Neural cell (in vitro differentiated cells): ENCODE data around the gene BRF1. TPM values are rescaled to one million over a fixed set of nuclear protein-coding genes. Genes with fewer than 3 reads are reported as not detected.

Experiments used
- H2AFZ ChIP-seq: fragments of 200-600, 300-800 bp; sonication (generic), shearing (Covaris generic); 2 replicates; pipeline ENCODE4 v1.6.0; 2014; ENCODE audit warnings: low read depth, mild to moderate bottlenecking, antibody characterized with exemption, low read length, moderate library complexity
- H3F3A ChIP-seq: fragments of 200-600 bp; shearing (Covaris generic); 2 replicates; pipeline ENCODE4 v1.6.1; 2016; ENCODE audit warnings: mild to moderate bottlenecking, moderate library complexity, mixed read lengths, antibody characterized with exemption, low read length; ENCODE audit not compliant: insufficient read depth, poor library complexity, severe bottlenecking
- H3K27ac ChIP-seq: fragments of 200-600, 300-800 bp; sonication (generic), shearing (Covaris generic); 2 replicates; pipeline ENCODE4 v1.5.1; 2014; ENCODE audit warnings: mild to moderate bottlenecking, low read length, moderate library complexity
- H3K27me3 ChIP-seq: fragments of 300-800, 200-600 bp; sonication (generic), shearing (Covaris generic); 2 replicates; pipeline ENCODE4 v1.6.0; 2014; ENCODE audit warnings: mild to moderate bottlenecking, low read depth, low read length, moderate library complexity; ENCODE audit not compliant: insufficient read depth
- H3K36me3 ChIP-seq: fragments of 300-800, 200-600 bp; sonication (generic), shearing (Covaris generic); 2 replicates; pipeline ENCODE4 v1.5.1; 2014; ENCODE audit warnings: mild to moderate bottlenecking, antibody characterized with exemption, low read length, moderate library complexity; ENCODE audit not compliant: insufficient read depth
- H3K4me2 ChIP-seq: fragments of 300-800, 200-600 bp; sonication (generic), shearing (Covaris generic); 2 replicates; pipeline ENCODE4 v1.6.0; 2014; ENCODE audit warnings: mild to moderate bottlenecking, low read length
- H3K4me3 ChIP-seq: fragments of 300-800, 200-600 bp; sonication (generic), shearing (Covaris generic); 2 replicates; pipeline ENCODE4 v1.5.1; 2014; ENCODE audit warnings: mild to moderate bottlenecking, low read length, moderate library complexity
- H3K79me2 ChIP-seq: fragments of 200-600 bp; shearing (Covaris generic); replicated peaks from 2 replicates; pipeline ENCODE4 v1.6.0; 2014; ENCODE audit warnings: mild to moderate bottlenecking, low read length, moderate library complexity; ENCODE audit not compliant: insufficient read depth
- H3K9ac ChIP-seq: fragments of 300-800, 200-600 bp; sonication (generic), shearing (Covaris generic); 2 replicates; pipeline ENCODE4 v1.6.1; 2016; ENCODE audit warnings: mild to moderate bottlenecking, low read length, mixed read lengths
- H3K9me2 ChIP-seq: fragments of 200-600 bp; shearing (Covaris generic); 2 replicates; pipeline ENCODE4 v1.6.1; 2016; ENCODE audit warnings: mild to moderate bottlenecking, low read length, mixed read lengths; ENCODE audit not compliant: insufficient read depth
- H3K9me3 ChIP-seq: fragments of 200-600, 300-800 bp; sonication (generic), shearing (Covaris generic); 2 replicates; pipeline ENCODE4 v1.6.1; 2016; ENCODE audit warnings: mild to moderate bottlenecking, mixed run types, low read length, moderate library complexity, mixed read lengths
- H4K20me1 ChIP-seq: fragments of 200-600 bp; shearing (Covaris generic); 2 replicates; pipeline ENCODE4 v1.6.1; 2016; ENCODE audit warnings: mild to moderate bottlenecking, mixed run types; ENCODE audit not compliant: insufficient read depth
- EP300 ChIP-seq: fragments of 450-650 bp; conservative IDR thresholded peaks from 2 replicates; pipeline ENCODE4 v1.6.1; 2014; ENCODE audit warnings: antibody characterized with exemption, mild to moderate bottlenecking, moderate library complexity; ENCODE audit not compliant: poor library complexity, severe bottlenecking
- EZH2 ChIP-seq: fragments of 200-600, 300-800 bp; shearing (Covaris generic), sonication (generic); IDR thresholded peaks from 2 replicates; pipeline ENCODE4 v1.6.1; 2014; ENCODE audit warnings: antibody characterized with exemption, low read length, borderline replicate concordance, mild to moderate bottlenecking; ENCODE audit not compliant: insufficient read depth, poor library complexity, severe bottlenecking
- MXI1 ChIP-seq: fragments of 450-650 bp; conservative IDR thresholded peaks from 2 replicates; pipeline ENCODE4 v1.6.1; 2014; ENCODE audit warnings: antibody characterized with exemption, mild to moderate bottlenecking; ENCODE audit not compliant: poor library complexity, severe bottlenecking
- POLR2AphosphoS5 ChIP-seq: IDR thresholded peaks from 2 replicates; pipeline ENCODE4 v1.6.1; 2012
- RAD21 ChIP-seq: fragments of 450-650 bp; conservative IDR thresholded peaks from 2 replicates; pipeline ENCODE4 v1.6.1; 2014; ENCODE audit warnings: antibody characterized with exemption, mild to moderate bottlenecking, moderate library complexity
- SMC3 ChIP-seq: fragments of 450-650 bp; conservative IDR thresholded peaks from 2 replicates; pipeline ENCODE4 v1.6.1; 2014; ENCODE audit warnings: antibody characterized with exemption, mild to moderate bottlenecking, moderate library complexity; ENCODE audit not compliant: poor library complexity
- TAF1 ChIP-seq: IDR thresholded peaks from 2 replicates; pipeline ENCODE4 v1.6.1; 2012; ENCODE audit warnings: low read depth
- polyA plus RNA-seq: library from polyadenylated mRNA; depleted of rRNA; stranded (reverse); fragments of >200 nt; gene quantifications from 2 replicates; pipeline ENCODE4 v1.2.3, GENCODE V29; 2014
- TF ChIP-seq, protein P1 (sequence below): IDR thresholded peaks from 2 replicates; pipeline ENCODE4 v1.6.1; 2012; ENCODE audit warnings: borderline replicate concordance
- TF ChIP-seq, protein P2 (sequence below): fragments of 450-650 bp; IDR thresholded peaks from 2 replicates; pipeline ENCODE4 v1.5.1; 2014; ENCODE audit warnings: antibody characterized with exemption, mild to moderate bottlenecking, moderate library complexity; ENCODE audit not compliant: poor library complexity, severe bottlenecking

The BRF1 gene
- polyA plus RNA-seq, 1 donor from 2014 or later = 69.4 TPM

DNA sequence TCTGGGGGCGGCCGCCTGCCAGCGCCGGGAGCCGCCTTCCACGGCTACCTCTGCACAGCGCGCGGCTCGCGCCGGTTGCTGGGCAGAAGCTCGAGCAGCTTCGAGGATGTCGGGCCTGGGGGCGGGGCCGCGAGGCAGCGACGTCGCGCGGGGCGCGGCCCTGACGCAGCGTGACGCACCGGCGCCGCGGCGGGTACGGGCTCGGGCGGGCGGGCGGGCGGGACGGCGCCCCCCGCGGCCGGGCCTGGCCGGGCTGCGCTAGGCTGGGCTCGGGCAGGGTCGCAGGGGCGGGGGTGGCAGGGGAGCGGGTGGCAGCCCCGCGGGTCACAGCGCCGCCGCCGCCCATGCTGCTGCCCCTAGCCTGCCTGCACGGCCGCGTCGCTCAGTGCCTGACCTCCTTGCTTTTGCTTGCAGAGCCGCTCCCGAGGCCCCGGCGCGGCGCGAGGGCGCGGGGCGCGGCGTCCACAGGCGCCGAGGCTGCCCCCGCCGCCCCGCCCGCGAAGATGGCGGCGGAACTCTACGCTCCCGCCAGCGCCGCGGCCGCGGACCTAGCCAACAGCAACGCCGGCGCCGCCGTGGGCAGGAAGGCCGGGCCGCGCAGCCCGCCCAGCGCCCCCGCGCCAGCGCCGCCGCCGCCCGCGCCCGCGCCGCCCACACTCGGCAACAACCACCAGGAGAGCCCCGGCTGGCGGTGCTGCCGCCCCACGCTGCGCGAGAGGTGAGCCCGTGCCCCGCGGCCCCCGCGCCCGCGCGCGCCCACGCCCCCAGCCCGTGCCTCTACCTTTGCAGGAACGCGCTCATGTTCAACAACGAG, 52.2 kb downstream of the BRF1 start, which contains the start of gene BTBD6:
TSS of gene BTBD6 (plus strand) at position 166 of the 814 bp plus-strand sequence. CDS start at position 345, 179 bp downstream.
- Histone ChIP-seq H3K36me3 (no peaks in the 10 kb centered on the region), H3K79me2 (no peaks in the 10 kb centered on the region), H3K27me3 (no peaks in the 10 kb centered on the region), H3K27ac (peak within 1 kb of the TSS; percentile 78), H3K4me3 (peak within 1 kb of the TSS; percentile 81), H3F3A (no peaks in the 10 kb centered on the region), H4K20me1 (no peaks in the 10 kb centered on the region), H3K9ac (peak within 1 kb of the TSS; percentile 75), H3K9me2 (no peaks in the 10 kb centered on the region), H2AFZ (peak within 1 kb of the TSS; percentile 45), H3K9me3 (no peaks in the 10 kb centered on the region), H3K4me2 (peak within 1 kb of the TSS; percentile 88)
- TF ChIP-seq EZH2 = no peak
- TF ChIP-seq SMC3 = no peak
- peak; percentile 47 for TF ChIP-seq TAF1
- TF ChIP-seq, protein P1, sequence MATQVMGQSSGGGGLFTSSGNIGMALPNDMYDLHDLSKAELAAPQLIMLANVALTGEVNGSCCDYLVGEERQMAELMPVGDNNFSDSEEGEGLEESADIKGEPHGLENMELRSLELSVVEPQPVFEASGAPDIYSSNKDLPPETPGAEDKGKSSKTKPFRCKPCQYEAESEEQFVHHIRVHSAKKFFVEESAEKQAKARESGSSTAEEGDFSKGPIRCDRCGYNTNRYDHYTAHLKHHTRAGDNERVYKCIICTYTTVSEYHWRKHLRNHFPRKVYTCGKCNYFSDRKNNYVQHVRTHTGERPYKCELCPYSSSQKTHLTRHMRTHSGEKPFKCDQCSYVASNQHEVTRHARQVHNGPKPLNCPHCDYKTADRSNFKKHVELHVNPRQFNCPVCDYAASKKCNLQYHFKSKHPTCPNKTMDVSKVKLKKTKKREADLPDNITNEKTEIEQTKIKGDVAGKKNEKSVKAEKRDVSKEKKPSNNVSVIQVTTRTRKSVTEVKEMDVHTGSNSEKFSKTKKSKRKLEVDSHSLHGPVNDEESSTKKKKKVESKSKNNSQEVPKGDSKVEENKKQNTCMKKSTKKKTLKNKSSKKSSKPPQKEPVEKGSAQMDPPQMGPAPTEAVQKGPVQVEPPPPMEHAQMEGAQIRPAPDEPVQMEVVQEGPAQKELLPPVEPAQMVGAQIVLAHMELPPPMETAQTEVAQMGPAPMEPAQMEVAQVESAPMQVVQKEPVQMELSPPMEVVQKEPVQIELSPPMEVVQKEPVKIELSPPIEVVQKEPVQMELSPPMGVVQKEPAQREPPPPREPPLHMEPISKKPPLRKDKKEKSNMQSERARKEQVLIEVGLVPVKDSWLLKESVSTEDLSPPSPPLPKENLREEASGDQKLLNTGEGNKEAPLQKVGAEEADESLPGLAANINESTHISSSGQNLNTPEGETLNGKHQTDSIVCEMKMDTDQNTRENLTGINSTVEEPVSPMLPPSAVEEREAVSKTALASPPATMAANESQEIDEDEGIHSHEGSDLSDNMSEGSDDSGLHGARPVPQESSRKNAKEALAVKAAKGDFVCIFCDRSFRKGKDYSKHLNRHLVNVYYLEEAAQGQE = no peak
- no peak for TF ChIP-seq MXI1
- peak; percentile 65 for TF ChIP-seq EP300
- TF ChIP-seq POLR2AphosphoS5 = peak; percentile 73
- TF ChIP-seq, protein P2, sequence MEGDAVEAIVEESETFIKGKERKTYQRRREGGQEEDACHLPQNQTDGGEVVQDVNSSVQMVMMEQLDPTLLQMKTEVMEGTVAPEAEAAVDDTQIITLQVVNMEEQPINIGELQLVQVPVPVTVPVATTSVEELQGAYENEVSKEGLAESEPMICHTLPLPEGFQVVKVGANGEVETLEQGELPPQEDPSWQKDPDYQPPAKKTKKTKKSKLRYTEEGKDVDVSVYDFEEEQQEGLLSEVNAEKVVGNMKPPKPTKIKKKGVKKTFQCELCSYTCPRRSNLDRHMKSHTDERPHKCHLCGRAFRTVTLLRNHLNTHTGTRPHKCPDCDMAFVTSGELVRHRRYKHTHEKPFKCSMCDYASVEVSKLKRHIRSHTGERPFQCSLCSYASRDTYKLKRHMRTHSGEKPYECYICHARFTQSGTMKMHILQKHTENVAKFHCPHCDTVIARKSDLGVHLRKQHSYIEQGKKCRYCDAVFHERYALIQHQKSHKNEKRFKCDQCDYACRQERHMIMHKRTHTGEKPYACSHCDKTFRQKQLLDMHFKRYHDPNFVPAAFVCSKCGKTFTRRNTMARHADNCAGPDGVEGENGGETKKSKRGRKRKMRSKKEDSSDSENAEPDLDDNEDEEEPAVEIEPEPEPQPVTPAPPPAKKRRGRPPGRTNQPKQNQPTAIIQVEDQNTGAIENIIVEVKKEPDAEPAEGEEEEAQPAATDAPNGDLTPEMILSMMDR = no peak
- TF ChIP-seq RAD21 = peak; percentile 38

- TF ChIP-seq SMC3 (peak; percentile 41), MXI1 (peak; percentile 69), RAD21 (no peak)
- H3F3A ChIP-seq = no peaks in the 10 kb centered on the region
- H3K36me3 ChIP-seq = no peaks in the 10 kb centered on the region
- no peaks in the 10 kb centered on the region for H4K20me1 ChIP-seq
- H3K4me3 ChIP-seq = peak overlapping the region; percentile 81
- H3K27me3 ChIP-seq = no peaks in the 10 kb centered on the region
- H3K9me2 ChIP-seq = no peaks in the 10 kb centered on the region
- H3K27ac ChIP-seq = peak overlapping the region; percentile 78
- no peaks in the 10 kb centered on the region for H3K79me2 ChIP-seq
- no peaks in the 10 kb centered on the region for H3K9me3 ChIP-seq
- H3K4me2 ChIP-seq = peak overlapping the region; percentile 88
- peak overlapping the region; percentile 45 for H2AFZ ChIP-seq
- H3K9ac ChIP-seq = peak overlapping the region; percentile 75
These were observed 53.0 kb downstream of the BRF1 start for GRCh38 chr14:105247715-105248367.
